Stimulated activated CD4-positive, alpha-beta T cell treated with anti-CD3 and anti-CD28 coated beads, Interleukin-15, amount 100 ng/mL, for 24 hours (primary cell): ENCODE measurements around the gene ALKBH5.

Experiments used
- DNase-seq: peaks from one replicate; pipeline ENCODE4 v3.0.0-alpha.2; 2020

ALKBH5 gene

GRCh38 chr17:18248300-18248731, 64.7 kb downstream of the ALKBH5 start:
- peak; percentile 72 for DNase-seq

GRCh38 chr17:18248811-18249210, 65.2 kb downstream of the ALKBH5 start:
- no peak for DNase-seq

DNA sequence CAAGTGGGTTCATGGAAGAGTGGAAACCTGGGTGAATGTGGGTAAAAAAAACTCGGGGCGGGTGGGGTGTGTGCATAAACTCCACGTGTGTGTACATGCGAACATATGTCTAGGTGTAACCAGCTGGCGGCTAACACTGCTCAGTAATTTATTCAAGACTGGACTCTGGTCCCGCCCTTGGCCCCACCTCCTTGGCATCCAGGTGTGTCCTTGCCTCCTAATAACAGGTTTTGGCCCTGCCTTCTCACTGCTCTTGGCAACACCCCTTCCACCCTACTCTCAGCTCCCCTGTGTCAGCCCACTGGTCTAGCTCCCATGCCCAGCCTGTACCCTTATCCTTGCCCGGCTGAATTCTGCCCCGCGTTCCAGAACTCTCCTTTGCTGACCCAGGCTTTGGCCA, 66.6 kb downstream of the ALKBH5 start:
- DNase-seq: no peak

DNA sequence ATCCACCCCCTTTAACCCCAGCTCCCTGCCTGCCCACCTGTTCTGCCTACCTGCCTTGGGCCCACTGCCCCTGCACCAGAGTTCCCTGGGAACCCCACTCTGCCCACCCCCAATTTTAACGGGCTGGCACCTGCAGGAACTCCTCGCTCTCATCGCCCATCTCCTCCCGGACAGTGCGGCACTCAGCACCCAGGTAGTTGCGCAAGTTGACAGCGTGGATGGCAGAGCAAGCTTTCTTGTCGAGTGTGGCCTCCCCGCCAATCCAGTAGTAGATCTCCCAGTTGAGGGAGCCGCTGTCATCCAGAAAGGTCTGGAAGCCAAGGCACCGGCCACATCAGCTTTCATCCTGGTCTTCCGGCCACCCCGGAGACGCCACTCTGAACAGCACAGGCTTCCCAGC, 67.1 kb downstream of the ALKBH5 start:
- no peak for DNase-seq

DNA sequence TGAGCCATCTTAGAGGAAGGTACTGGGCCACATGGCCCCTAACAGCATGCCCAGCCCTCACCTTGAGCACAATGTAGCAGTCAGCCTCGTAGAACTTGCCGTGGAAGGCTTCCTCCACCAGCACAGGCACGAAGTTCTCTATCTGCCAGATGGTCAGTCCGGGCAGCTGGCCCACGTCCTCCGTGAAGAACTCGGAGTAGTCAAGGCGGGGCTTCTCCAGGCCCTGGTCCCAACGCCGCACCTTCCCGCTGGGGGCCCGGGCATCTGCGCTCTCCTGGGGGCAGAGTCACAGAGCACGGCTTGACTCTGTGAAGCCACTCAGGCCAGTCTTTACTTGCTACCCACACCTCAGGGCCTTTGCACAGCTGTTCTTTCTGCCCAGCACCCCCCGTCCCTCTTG, 67.6 kb downstream of the ALKBH5 start:
- no peak for DNase-seq

DNA sequence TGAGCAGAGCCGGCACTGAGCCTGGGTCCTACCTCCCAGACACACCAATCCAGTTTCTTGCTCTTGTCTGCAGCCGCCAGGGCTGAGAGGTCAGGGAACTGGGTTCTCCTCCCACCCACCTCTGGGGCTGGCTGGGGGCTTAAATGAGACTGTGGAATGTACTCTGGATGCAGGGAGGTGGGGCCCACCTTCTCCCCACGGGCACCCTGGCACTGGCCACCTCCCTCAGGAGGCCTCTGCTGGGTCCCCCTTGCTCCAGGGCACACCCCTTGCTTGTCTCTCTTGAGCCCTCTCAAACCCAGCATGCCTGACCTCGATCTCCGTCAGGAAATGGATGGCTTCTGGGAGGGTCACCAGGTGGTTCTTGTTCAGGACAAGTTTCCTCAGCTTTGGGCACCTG, 68.5 kb downstream of the ALKBH5 start:
- DNase-seq: no peak

DNA sequence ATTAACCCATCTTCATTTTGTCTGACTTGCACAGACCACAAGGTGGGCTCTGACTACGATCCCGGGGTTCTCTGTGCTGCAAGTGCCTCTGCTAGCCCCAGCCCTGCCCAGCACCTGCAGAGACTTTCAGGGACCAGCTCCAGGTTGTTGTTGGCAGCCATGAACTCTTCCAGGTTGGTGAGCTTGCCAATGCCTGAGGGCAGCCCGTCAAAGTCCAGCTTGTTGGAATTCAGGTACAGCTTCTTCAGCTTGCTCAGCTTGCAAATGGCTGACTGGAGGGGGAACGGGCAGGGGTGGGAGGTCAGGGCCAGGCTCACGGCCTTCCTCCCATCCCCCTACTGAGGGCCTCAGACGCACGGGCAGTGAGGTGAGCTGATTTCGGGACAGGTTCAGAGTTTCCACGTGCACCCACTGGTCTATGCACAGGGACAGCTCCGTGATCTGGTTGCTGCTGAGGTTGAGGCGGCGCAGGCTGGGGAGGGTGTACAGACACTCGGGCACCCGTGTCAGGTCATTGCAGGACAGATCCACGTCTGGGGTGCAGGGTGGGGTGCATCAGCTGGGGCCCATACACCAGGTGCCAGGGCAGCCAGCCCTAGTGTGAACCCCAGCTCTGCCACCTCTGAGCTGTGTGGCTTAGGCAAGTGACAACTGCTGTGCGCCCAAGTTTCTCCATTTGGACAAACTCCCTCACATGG, 69.7 kb downstream of the ALKBH5 start:
- no peak for DNase-seq

GRCh38 chr17:18253947-18254821, 70.6 kb downstream of the ALKBH5 start:
- DNase-seq: no peak

DNA sequence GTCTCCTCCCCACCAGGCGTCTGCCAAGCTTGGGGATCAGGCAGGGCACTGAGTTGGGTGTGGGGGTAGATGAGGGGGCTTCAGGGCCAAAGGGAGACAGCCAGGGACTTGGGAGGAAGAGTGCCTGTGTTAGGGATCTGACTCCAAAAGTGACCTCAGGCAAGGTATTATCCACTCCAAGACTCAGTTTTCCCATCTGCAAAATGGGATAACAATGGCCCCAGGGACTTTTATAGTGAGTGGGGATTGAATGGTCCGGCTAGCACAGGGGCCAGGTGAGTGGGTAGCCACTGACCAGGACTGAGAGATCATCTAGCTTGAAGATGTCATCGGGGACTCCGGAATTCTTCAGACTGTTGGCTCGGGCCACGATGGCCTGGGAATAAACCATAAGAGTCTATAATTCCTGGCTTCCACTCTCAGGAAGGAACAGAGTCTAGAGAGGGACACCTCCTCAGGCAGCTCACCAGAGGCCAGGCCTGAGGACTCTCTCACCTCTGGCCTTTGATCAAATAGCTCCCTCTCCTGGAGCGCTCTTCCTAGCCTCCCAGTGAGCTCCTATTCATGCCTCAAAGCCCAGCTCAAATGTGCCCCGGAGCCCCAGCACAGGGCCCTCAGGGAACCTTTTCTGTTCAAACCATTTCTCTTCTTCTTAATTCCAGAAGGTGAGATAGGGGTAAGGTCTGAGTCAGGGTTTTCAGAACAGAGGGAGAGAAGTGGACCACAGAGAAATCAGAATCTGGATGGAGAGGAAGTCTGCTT, 71.4 kb downstream of the ALKBH5 start:
- DNase-seq: no peak

GRCh38 chr17:18256351-18256750, 72.7 kb downstream of the ALKBH5 start:
- DNase-seq: no peak

GRCh38 chr17:18256776-18257175, 73.1 kb downstream of the ALKBH5 start:
- DNase-seq: no peak

- DNase-seq: peak; percentile 56
Observed at GRCh38 chr17:18257268-18257981, 73.8 kb downstream of the ALKBH5 start.

- DNase-seq: peak; percentile 69
Observed at GRCh38 chr17:18257982-18258355, 74.3 kb downstream of the ALKBH5 start.

GRCh38 chr17:18258356-18259038, 74.9 kb downstream of the ALKBH5 start, which contains the start of gene FLII:
Gene FLII (minus strand): TSS chr17:18258738. CDS start chr17:18258690, 48 bp downstream.
- DNase-seq: peak; percentile 69
